ENCODE results near the gene TRPC1.
A peak's percentile ranks its signal among the peaks of the same experiment; 100 is the strongest.
"Not testable (repeated sequence)": the region's sequence is repeated elsewhere in the genome, so short reads cannot be mapped to it uniquely, and the experiment has no call there.

TRPC1 gene

GRCh38 chr3:142723968-142724681 is at the start of gene TRPC1:
Gene TRPC1, plus strand, starts transcription at chr3:142724034. Its CDS starts 526 bp downstream, at chr3:142724560.
- DNase-seq, result peak; percentile 81

GRCh38 chr3:142676151-142676550 is 47.7 kb upstream of the TRPC1 start:
- DNase-seq, result no peak

GRCh38 chr3:142680710-142681109 is 43.1 kb upstream of the TRPC1 start:
- DNase-seq, result no peak

- no peak for DNase-seq
Observed at GRCh38 chr3:142690613-142691012, 33.2 kb upstream of the TRPC1 start.

- DNase-seq, result no peak
Observed at GRCh38 chr3:142691527-142691926, 32.3 kb upstream of the TRPC1 start.

- no peak for DNase-seq
Observed at GRCh38 chr3:142693136-142693853, 30.5 kb upstream of the TRPC1 start.

- DNase-seq, result no peak
Observed at GRCh38 chr3:142694225-142694624, 29.6 kb upstream of the TRPC1 start.

- no peak for DNase-seq
Observed at GRCh38 chr3:142705198-142705597, 18.6 kb upstream of the TRPC1 start.

GRCh38 chr3:142706321-142707127 is 17.3 kb upstream of the TRPC1 start:
- DNase-seq, result no peak

- DNase-seq, result no peak
Observed at GRCh38 chr3:142709207-142709606, 14.6 kb upstream of the TRPC1 start.

GRCh38 chr3:142714882-142715281 is 9.0 kb upstream of the TRPC1 start:
- DNase-seq, result not testable (repeated sequence)

GRCh38 chr3:142716102-142716501 is 7.7 kb upstream of the TRPC1 start:
- DNase-seq, result no peak

- DNase-seq, result no peak
Observed at GRCh38 chr3:142723665-142723967, 218 bp upstream of the TRPC1 start.

GRCh38 chr3:142724682-142725356 is 985 bp downstream of the TRPC1 start:
- DNase-seq, result no peak

- DNase-seq, result no peak
Observed at GRCh38 chr3:142725357-142725739, 1.5 kb downstream of the TRPC1 start.

- no peak for DNase-seq
Observed at GRCh38 chr3:142726017-142726416, 2.2 kb downstream of the TRPC1 start.

GRCh38 chr3:142732066-142732465 is 8.2 kb downstream of the TRPC1 start:
- DNase-seq, result no peak

GRCh38 chr3:142734834-142735233 is 11.0 kb downstream of the TRPC1 start:
- no peak for DNase-seq

GRCh38 chr3:142735462-142735861 is 11.6 kb downstream of the TRPC1 start:
- no peak for DNase-seq

- no peak for DNase-seq
Observed at GRCh38 chr3:142738396-142738795, 14.6 kb downstream of the TRPC1 start.

GRCh38 chr3:142746646-142747045 is 22.8 kb downstream of the TRPC1 start:
- DNase-seq, result no peak

- DNase-seq, result not testable (repeated sequence)
Observed at GRCh38 chr3:142750531-142750930, 26.7 kb downstream of the TRPC1 start.

- DNase-seq, result not testable (repeated sequence)
Observed at GRCh38 chr3:142752605-142753004, 28.8 kb downstream of the TRPC1 start.

Data from activated T-cell treated with anti-CD3 and anti-CD28 coated beads, Interleukin-2, amount 50 U/mL, for 1 hour (primary cell).